HEK293T (cell line): Measurements from ENCODE around the gene SLC10A4.
"Not testable (repeated sequence)": the region's sequence is repeated elsewhere in the genome, so short reads cannot be mapped to it uniquely, and the experiment has no call there.

Source experiments
- ARNT ChIP-seq: fragments of 450-650 bp; IDR thresholded peaks from 2 replicates; pipeline ENCODE4 v1.6.1; 2017; ENCODE audit warnings: mild to moderate bottlenecking
- ELF4 ChIP-seq: fragments of 450-650 bp; IDR thresholded peaks from 2 replicates; pipeline ENCODE4 v1.6.1; 2017; ENCODE audit warnings: antibody characterized with exemption
- FOXA1 ChIP-seq: fragments of 450-650 bp; IDR thresholded peaks from 2 replicates; pipeline ENCODE4 v1.6.1; 2016; ENCODE audit warnings: mild to moderate bottlenecking
- FOXM1 ChIP-seq: fragments of 450-650 bp; IDR thresholded peaks from 2 replicates; pipeline ENCODE4 v1.6.1; 2017; ENCODE audit warnings: mild to moderate bottlenecking, borderline replicate concordance
- HDGF ChIP-seq: fragments of 450-650 bp; IDR thresholded peaks from 2 replicates; pipeline ENCODE4 v1.6.1; 2017; ENCODE audit warnings: antibody characterized with exemption, borderline replicate concordance
- L3MBTL2 ChIP-seq: fragments of 450-650 bp; conservative IDR thresholded peaks from 2 replicates; pipeline ENCODE4 v1.6.1; 2016; ENCODE audit warnings: mild to moderate bottlenecking
- PKNOX1 ChIP-seq: fragments of 450-650 bp; IDR thresholded peaks from 2 replicates; pipeline ENCODE4 v1.6.1; 2016
- SP1 ChIP-seq: fragments of 450-650 bp; IDR thresholded peaks from 2 replicates; pipeline ENCODE4 v1.6.1; 2017
- TARDBP ChIP-seq: fragments of 450-650 bp; IDR thresholded peaks from 2 replicates; pipeline ENCODE4 v1.6.1; 2016

- TF ChIP-seq HDGF, PKNOX1, SP1, ARNT, FOXA1, TARDBP, FOXM1, ELF4, L3MBTL2: not testable (repeated sequence)
These were observed 31.5 kb upstream of the SLC10A4 start for GRCh38 chr4:48451656-48452055.
